Vagina (tissue), 2 donors: ENCODE results near the gene PAX2. TPM values are rescaled to one million over a fixed set of nuclear protein-coding genes. Genes with fewer than 3 reads are reported as not detected.

Experiments
- DNase-seq, 2 donors: peaks; one replicate each; pipeline ENCODE4 v3.0.0-alpha.2; 2017; ENCODE audit errors: extremely low spot score in 2 of 2
- H3K27ac ChIP-seq: fragments of 200-600 bp; sonication (generic); one replicate; pipeline ENCODE4 v1.5.1; 2019
- H3K27me3 ChIP-seq: fragments of 200-600 bp; sonication (generic); one replicate; pipeline ENCODE4 v1.5.1; 2019
- H3K36me3 ChIP-seq, 2 donors: fragments of 200-600 bp; sonication (generic); one replicate each; pipeline ENCODE4 v1.5.1; 2017 to 2019
- H3K4me1 ChIP-seq: fragments of 200-600 bp; sonication (generic); one replicate; pipeline ENCODE4 v1.5.1; 2019
- H3K4me3 ChIP-seq, 2 donors: fragments of 200-600 bp; sonication (generic); 1 replicate in 1 of 2; 2 replicates in 1 of 2; pipeline ENCODE4 v1.5.1; 2016 to 2019
- H3K9me3 ChIP-seq: fragments of 200-600 bp; sonication (generic); one replicate; pipeline ENCODE4 v1.5.1; 2019
- POLR2A ChIP-seq, 2 donors: fragments of 450-650 bp; IDR thresholded peaks; one replicate each; pipeline ENCODE4 v1.6.1; 2017; ENCODE audit warnings: antibody characterized with exemption in 2 of 2, mild to moderate bottlenecking in 2 of 2, moderate library complexity in 2 of 2
- POLR2AphosphoS5 ChIP-seq, 2 donors: sonication (generic); formaldehyde crosslinking; IDR thresholded peaks; one replicate each; pipeline ENCODE4 v1.9.0; 2017; ENCODE audit warnings: antibody characterized with exemption in 2 of 2, mild to moderate bottlenecking in 2 of 2, low read depth in 1 of 2; ENCODE audit not compliant: insufficient read depth in 1 of 2
- intact Hi-C: fragments of 100-400 bp; cut with DNase I; formaldehyde crosslinking; loops from one replicate; pipeline ENCODE4 v1.15.1; 2023
- total RNA-seq: library from RNA; depleted of rRNA; stranded (reverse); fragments of >200 nt; gene quantifications from one replicate; pipeline ENCODE4 v1.2.3, GENCODE V29; 2016
- TF ChIP-seq, protein P1 (sequence below), 3 experiments: fragments of 450-650 bp in 2 of 3; fragments of 200-600 bp in 1 of 3; sonication (generic) in 1 of 3; IDR thresholded peaks; one replicate each; pipeline ENCODE4 v1.5.1; 2017 to 2019; ENCODE audit warnings: antibody characterized with exemption in 3 of 3, mild to moderate bottlenecking in 2 of 3, moderate library complexity in 2 of 3

PAX2 gene
- total RNA-seq, 1 donor from 2014 or later = not detected

DNA sequence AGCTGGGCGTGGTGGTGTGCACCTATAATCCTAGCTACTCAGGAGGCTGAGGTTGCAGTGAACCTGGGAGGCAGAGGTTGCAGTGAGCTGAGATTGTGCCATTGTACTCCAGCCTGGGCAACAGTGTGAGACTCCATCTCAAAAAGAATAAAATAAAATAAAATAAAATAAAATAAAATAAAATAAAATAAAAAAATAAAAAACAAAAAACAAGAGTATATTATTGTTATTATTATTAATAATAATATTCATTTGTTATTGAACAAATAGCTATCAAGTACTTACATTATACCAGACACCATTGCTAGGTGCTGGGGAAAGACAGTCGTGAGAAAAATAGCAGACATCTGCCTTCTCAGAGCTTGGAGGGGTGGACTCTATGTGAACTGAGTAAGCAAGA, 24.1 kb downstream of the PAX2 start:
- DNase-seq = no peak
- Histone ChIP-seq H3K36me3 (no peaks in the 10 kb centered on the region), H3K27ac (no peak overlapping the region), H3K4me3 (no peak overlapping the region), H3K27me3 (no peaks in the 10 kb centered on the region), H3K9me3 (no peaks in the 10 kb centered on the region), H3K4me1 (no peaks in the 10 kb centered on the region)
- TF ChIP-seq, protein P1, sequence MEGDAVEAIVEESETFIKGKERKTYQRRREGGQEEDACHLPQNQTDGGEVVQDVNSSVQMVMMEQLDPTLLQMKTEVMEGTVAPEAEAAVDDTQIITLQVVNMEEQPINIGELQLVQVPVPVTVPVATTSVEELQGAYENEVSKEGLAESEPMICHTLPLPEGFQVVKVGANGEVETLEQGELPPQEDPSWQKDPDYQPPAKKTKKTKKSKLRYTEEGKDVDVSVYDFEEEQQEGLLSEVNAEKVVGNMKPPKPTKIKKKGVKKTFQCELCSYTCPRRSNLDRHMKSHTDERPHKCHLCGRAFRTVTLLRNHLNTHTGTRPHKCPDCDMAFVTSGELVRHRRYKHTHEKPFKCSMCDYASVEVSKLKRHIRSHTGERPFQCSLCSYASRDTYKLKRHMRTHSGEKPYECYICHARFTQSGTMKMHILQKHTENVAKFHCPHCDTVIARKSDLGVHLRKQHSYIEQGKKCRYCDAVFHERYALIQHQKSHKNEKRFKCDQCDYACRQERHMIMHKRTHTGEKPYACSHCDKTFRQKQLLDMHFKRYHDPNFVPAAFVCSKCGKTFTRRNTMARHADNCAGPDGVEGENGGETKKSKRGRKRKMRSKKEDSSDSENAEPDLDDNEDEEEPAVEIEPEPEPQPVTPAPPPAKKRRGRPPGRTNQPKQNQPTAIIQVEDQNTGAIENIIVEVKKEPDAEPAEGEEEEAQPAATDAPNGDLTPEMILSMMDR (IDR thresholded peaks at IDR 0.05) = no peak
- intact Hi-C loops = no loop called here

DNA sequence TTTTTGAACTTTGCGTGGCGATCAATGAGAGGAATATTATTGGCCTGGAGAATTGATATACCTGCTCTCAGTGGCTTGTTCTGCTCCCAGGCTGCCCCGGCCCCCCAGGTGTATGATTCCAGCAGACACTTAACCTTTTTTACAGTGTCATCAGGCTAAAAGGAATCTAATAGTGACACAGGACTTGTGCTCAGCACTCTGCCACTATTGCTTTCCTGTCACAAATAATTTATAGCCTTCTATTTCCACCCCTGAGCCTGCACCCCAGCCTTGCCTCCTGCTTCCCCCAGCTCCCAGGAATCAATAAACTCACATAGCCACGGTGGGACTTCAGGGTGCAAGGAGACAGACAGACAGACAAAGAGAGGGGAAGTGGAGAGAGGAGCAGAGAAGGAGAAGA, 28.3 kb downstream of the PAX2 start:
- H3K36me3 ChIP-seq = no peaks in the 10 kb centered on the region
- H3K4me3 ChIP-seq = no peak overlapping the region
- no peaks in the 10 kb centered on the region for H3K9me3 ChIP-seq
- H3K27ac ChIP-seq = no peak overlapping the region
- intact Hi-C loops = no loop called here
- DNase-seq = no peak
- H3K4me1 ChIP-seq = no peaks in the 10 kb centered on the region
- TF ChIP-seq, protein P1 (IDR thresholded peaks at IDR 0.05) = no peak
- no peak for TF ChIP-seq POLR2A (IDR thresholded peaks at IDR 0.05)
- TF ChIP-seq POLR2AphosphoS5 (IDR thresholded peaks at IDR 0.05; ENCODE audit: insufficient read depth in 1 of 2, low read depth in 1 of 2) = no peak
- H3K27me3 ChIP-seq = no peaks in the 10 kb centered on the region

DNA sequence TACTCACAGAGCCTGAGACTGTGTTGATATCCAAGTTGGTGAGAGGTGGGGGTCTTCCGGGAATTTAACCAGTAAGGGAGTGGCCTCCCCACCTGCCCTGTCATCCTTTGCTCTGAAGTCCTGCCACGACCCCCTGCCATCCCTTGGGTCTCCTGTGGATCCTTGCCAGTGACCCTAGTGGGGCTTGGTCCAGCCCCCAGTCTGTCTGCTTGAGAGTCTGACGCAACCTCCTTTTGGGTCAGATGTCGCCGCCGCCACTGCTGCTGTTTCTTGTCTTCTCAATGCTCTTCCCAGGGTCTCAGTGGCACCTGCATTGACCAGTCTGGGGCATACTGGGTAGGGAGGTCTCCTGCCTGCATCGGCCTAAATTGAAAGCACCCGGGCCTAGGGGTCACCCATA, 28.8 kb downstream of the PAX2 start:
- H3K27ac ChIP-seq = no peak overlapping the region
- intact Hi-C loops = no loop called here
- H3K36me3 ChIP-seq = no peaks in the 10 kb centered on the region
- DNase-seq = no peak
- no peak overlapping the region for H3K4me3 ChIP-seq
- TF ChIP-seq POLR2A (IDR thresholded peaks at IDR 0.05) (no peak), POLR2AphosphoS5 (IDR thresholded peaks at IDR 0.05; ENCODE audit: insufficient read depth in 1 of 2, low read depth in 1 of 2) (no peak)
- TF ChIP-seq, protein P1 (IDR thresholded peaks at IDR 0.05) = no peak
- no peaks in the 10 kb centered on the region for H3K27me3 ChIP-seq
- no peaks in the 10 kb centered on the region for H3K4me1 ChIP-seq
- H3K9me3 ChIP-seq = no peaks in the 10 kb centered on the region

DNA sequence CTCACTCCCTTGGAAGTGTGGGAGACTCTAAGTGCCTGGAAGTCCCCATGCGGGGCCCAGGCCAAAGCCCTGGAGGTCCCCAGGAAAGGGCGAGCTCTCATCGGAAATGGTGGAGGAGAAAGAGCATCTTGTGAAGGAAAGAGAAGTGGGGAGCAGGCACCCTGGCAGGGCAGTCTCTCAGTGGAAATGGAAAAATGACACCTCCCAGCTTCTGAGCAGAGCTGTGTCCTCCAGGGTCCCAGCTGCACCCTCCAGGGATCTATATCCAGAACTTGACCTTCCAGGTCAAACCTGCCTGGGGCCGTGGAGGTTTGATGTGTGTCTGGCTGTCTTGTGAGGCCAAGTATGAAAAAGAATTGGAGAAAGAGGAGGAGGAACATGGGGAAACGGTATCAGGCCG, 29.5 kb downstream of the PAX2 start:
- Histone ChIP-seq H3K27me3 (no peaks in the 10 kb centered on the region), H3K27ac (no peak overlapping the region), H3K9me3 (no peaks in the 10 kb centered on the region), H3K36me3 (no peaks in the 10 kb centered on the region), H3K4me1 (no peaks in the 10 kb centered on the region), H3K4me3 (no peak overlapping the region)
- no peak for DNase-seq
- TF ChIP-seq POLR2AphosphoS5 (IDR thresholded peaks at IDR 0.05; ENCODE audit: insufficient read depth in 1 of 2, low read depth in 1 of 2) (no peak), POLR2A (IDR thresholded peaks at IDR 0.05) (no peak)
- TF ChIP-seq, protein P1 (IDR thresholded peaks at IDR 0.05) = no peak
- intact Hi-C loops = no loop called here

DNA sequence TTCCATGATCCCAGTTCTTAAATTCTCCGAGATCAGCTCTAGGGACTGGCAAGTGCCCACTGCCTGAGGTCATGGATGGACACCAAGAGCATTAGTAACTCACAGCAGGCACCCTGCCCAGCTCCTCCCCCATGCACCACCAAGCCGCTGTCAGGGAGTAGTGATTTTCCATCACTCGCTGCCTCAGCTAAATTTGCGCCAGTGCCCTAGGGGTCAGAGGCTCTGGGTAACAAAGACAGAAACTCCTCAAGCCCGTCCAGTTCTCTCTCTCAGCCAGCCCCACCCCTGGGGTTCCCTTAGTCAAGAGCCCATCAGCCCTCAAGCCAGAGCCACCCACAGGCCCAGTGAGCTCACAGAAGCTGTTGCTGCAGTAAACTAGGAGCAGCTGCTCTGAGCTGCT, 30.0 kb downstream of the PAX2 start:
- Histone ChIP-seq H3K4me1 (no peaks in the 10 kb centered on the region), H3K9me3 (no peaks in the 10 kb centered on the region), H3K4me3 (no peak overlapping the region), H3K27me3 (no peaks in the 10 kb centered on the region), H3K27ac (no peak overlapping the region), H3K36me3 (no peaks in the 10 kb centered on the region)
- TF ChIP-seq POLR2A (IDR thresholded peaks at IDR 0.05) (no peak), POLR2AphosphoS5 (IDR thresholded peaks at IDR 0.05; ENCODE audit: insufficient read depth in 1 of 2, low read depth in 1 of 2) (no peak)
- TF ChIP-seq, protein P1 (IDR thresholded peaks at IDR 0.05) = no peak
- intact Hi-C loops = no loop called here
- DNase-seq = no peak
